Myocyte (in vitro differentiated cells): Measurements from ENCODE around the gene DRICH1. TPM values are rescaled to one million over a fixed set of nuclear protein-coding genes. Genes with fewer than 3 reads are reported as not detected.
"Not testable (repeated sequence)": the region's sequence is repeated elsewhere in the genome, so short reads cannot be mapped to it uniquely, and the experiment has no call there.

Experiments used
- DNase-seq: peaks from one replicate; pipeline ENCODE4 v3.0.0-alpha.2; 2012; ENCODE audit warnings: low read depth
- total RNA-seq: library from RNA; depleted of rRNA; stranded (reverse); fragments of >200 nt; gene quantifications from 2 replicates; pipeline ENCODE4 v1.2.3, GENCODE V29; 2014

Gene DRICH1
- total RNA-seq, 1 donor from 2014 or later, result 0.21 TPM

DNA sequence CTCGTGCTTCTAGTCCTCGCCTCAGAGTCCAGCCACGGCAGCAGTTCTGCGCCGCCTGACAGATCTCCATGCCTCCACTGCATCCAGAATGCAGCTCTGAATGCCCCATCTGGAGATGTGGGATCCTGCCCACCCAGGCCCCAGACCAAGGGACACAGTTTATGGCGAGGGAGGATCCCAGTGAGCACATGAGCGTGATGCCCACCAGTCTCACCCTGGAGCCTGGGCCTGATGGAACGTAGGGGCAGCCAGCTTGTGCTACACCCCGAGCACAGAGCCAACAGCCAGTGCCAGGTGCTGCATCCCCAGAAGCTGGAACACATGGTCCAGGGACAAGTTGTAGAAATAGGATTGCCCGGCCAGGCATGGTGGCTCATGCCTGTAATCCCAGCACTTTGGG is 62.4 kb downstream of the DRICH1 start:
- DNase-seq, result no peak

DNA sequence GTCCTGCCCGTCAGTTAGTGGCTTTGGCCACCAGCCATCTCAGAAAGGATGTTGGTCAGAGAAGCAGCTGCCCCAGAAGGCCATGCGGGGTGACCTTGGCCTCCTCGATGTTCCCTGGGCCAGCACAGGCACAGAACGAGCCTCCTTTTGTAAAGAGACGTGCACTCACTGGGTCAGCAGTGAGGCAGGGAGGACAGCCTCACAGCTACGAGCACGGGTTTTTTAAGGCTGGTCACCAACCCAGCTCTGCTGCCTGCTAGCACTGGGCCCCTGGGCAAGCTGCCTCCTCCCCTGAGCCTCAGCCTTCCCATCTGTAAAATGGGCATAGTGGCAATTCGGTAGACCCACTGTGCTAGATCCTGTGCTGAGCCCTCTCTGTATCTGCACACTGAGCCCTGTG is 62.8 kb downstream of the DRICH1 start:
- no peak for DNase-seq

- DNase-seq, result no peak
These were observed 65.2 kb downstream of the DRICH1 start for GRCh38 chr22:23566705-23567475.

- no peak for DNase-seq
These were observed 66.0 kb downstream of the DRICH1 start for GRCh38 chr22:23565915-23566704.

GRCh38 chr22:23565305-23565914 is 66.7 kb downstream of the DRICH1 start:
- no peak for DNase-seq

DNA sequence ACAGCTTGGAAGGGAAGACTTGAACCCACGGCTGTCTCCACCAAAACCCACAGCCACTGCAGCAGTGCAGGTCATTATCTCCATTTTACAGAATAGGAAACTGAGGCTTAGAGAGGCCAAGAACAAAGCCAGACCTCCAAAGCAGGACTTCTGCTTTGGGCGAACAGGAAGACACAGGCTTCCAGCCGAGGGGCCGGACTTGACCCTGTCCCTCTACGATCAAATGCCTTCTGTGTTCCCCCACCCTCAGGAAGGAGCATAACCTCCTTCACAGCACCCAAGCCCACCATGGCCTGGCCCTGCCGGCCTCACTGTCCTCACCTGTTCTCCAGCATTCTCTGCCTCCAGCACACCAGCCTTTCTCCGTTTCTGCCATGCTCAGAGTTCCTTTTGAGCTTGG is 67.8 kb downstream of the DRICH1 start:
- DNase-seq, result no peak

DNA sequence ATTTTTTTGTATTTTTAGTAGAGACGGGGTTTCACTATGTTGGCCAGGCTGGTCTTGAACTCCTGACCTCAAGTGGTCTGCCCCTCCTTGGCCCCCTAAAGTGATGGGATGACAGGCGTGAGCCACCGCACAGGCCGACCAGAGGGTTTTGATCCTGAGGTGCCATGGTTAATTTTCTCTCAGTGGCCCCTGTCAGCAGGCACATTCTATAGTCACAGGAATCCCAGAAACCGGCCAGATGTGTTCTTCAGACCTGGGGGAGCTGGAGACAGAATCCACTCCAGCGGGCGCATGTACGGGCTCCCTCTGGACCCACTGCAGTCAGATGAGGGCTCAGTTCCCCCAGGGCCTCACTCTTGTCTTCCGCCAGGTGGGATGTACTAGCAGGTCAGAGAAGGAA is 69.0 kb downstream of the DRICH1 start:
- no peak for DNase-seq

GRCh38 chr22:23562186-23562585 is 69.9 kb downstream of the DRICH1 start:
- DNase-seq, result no peak

- not testable (repeated sequence) for DNase-seq
These were observed 71.1 kb downstream of the DRICH1 start for GRCh38 chr22:23561025-23561510.

- DNase-seq, result not testable (repeated sequence)
These were observed 71.9 kb downstream of the DRICH1 start for GRCh38 chr22:23560215-23560614.

Other genes starting within 250 kb of the DRICH1 start
- 0.88 TPM in 1 of 2 replicates, not detected in the other for gene IGLL1, start 52.0 kb downstream of the DRICH1 start, total RNA-seq
- 0.40 and 2.3 TPM in 2 replicates for gene RGL4, start 58.7 kb upstream of the DRICH1 start, total RNA-seq
- gene ZNF70, start 118.8 kb upstream of the DRICH1 start, total RNA-seq, result 3.0 and 3.2 TPM in 2 replicates
- gene VPREB3, start 122.1 kb upstream of the DRICH1 start, total RNA-seq, result 0.51 TPM in 1 of 2 replicates, not detected in the other
- 1.2 TPM in 1 of 2 replicates, not detected in the other for gene C22orf15, start 130.7 kb upstream of the DRICH1 start, total RNA-seq
- gene CHCHD10, start 135.7 kb upstream of the DRICH1 start, total RNA-seq, result 2.7 and 19.8 TPM in 2 replicates
- gene MMP11, start 140.5 kb upstream of the DRICH1 start, total RNA-seq, result 51.5 and 67.7 TPM in 2 replicates
- gene SMARCB1, start 154.6 kb upstream of the DRICH1 start, total RNA-seq, result 58.8 and 62.9 TPM in 2 replicates
- gene DERL3, start 206.7 kb upstream of the DRICH1 start, total RNA-seq, result 1.5 and 4.6 TPM in 2 replicates
- 13.2 and 18.9 TPM in 2 replicates for gene SLC2A11, start 225.6 kb upstream of the DRICH1 start, total RNA-seq